ENCODE measurements around the gene NAALADL2. TPM values are rescaled to one million over a fixed set of nuclear protein-coding genes. Genes with fewer than 3 reads are reported as not detected.

NAALADL2 gene
- polyA plus RNA-seq, 3 donors = not detected

DNA sequence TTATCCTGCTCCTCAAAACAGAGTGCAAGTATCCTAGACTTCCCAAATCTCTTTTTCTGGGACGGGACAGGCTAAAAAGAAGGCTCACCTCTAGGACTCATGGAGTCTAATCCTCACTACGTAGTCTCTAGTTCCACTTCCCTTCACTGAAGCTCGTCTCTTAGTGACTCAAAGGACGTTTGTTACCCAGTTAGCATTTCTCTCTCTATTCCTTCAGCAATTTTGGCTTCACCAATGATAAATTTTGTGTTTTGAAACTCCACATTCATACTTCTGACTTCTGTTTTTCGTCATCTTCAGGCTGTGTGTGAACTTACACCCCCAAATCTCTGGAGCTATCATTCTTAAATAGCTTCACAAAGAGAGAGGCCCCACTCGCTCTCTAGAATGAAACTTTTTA is 627.1 kb downstream of the NAALADL2 start:
- Histone ChIP-seq H2AFZ (ENCODE audit: insufficient read depth, low read depth, low read length, poor library complexity, severe bottlenecking) (no peak overlapping the region), H3K4me1 (ENCODE audit: control insufficient read depth in 1 of 2, insufficient read depth in 2 of 2, low read length in 2 of 2) (no peaks in the 10 kb centered on the region), H3K36me3 (replicated peaks in 1 of 2; ENCODE audit: control insufficient read depth in 1 of 2, insufficient read depth in 2 of 2, low read length in 2 of 2) (no peaks in the 10 kb centered on the region), H4K20me1 (ENCODE audit: insufficient read depth, low read length) (no peaks in the 10 kb centered on the region), H3K4me3 (replicated peaks in 1 of 3; ENCODE audit: low read depth in 2 of 3, low read length in 3 of 3) (no peak overlapping the region), H3K4me2 (replicated peaks; ENCODE audit: extremely low read depth, low read length, poor library complexity, severe bottlenecking) (no peak overlapping the region), H3K79me2 (ENCODE audit: insufficient read depth, low read length) (no peaks in the 10 kb centered on the region), H3K27me3 (ENCODE audit: control insufficient read depth in 2 of 2, insufficient read depth in 2 of 2, low read length in 2 of 2) (no peaks in the 10 kb centered on the region), H3K9ac (ENCODE audit: insufficient read depth, low read length, poor library complexity, severe bottlenecking) (no peak overlapping the region), H3K27ac (ENCODE audit: low read depth in 1 of 2, low read length in 2 of 2) (no peak overlapping the region), H3K9me3 (replicated peaks in 1 of 2; ENCODE audit: control insufficient read depth in 1 of 2, insufficient read depth in 1 of 2, low read length in 2 of 2) (no peaks in the 10 kb centered on the region)
- H3K9me3 Mint-ChIP-seq = peaks cover 0 to 9% (median 2%) of the 10 kb centered on the region in 7 donors
- no peaks in the 10 kb centered on the region for H3K4me1 Mint-ChIP-seq
- no peaks in the 10 kb centered on the region for H3K36me3 Mint-ChIP-seq
- TF ChIP-seq CTCF (IDR thresholded peaks at IDR 0.05) = no peak
- intact Hi-C loops (cut with micrococcal nuclease) = no loop called here
- H3K27ac Mint-ChIP-seq = no peak overlapping the region
- DNase-seq = no peak
- no peak overlapping the region for H3K4me3 Mint-ChIP-seq
- WGBS (ENCODE audit: insufficient coverage) = 57% methylated on average over 5 of the region's 6 CpGs
- H3K27me3 Mint-ChIP-seq (ENCODE audit: low read depth in 3 of 3) = no peaks in the 10 kb centered on the region

- TF ChIP-seq CTCF (IDR thresholded peaks at IDR 0.05) = no peak
- Mint-ChIP-seq H3K4me3 (no peak overlapping the region), H3K27ac (no peak overlapping the region), H3K4me1 (no peaks in the 10 kb centered on the region), H3K9me3 (peaks cover 0 to 9% (median 2%) of the 10 kb centered on the region in 7 donors), H3K36me3 (no peaks in the 10 kb centered on the region), H3K27me3 (ENCODE audit: low read depth in 3 of 3) (no peaks in the 10 kb centered on the region)
- Histone ChIP-seq H2AFZ (ENCODE audit: insufficient read depth, low read depth, low read length, poor library complexity, severe bottlenecking) (no peak overlapping the region), H3K27me3 (ENCODE audit: control insufficient read depth in 2 of 2, insufficient read depth in 2 of 2, low read length in 2 of 2) (no peaks in the 10 kb centered on the region), H4K20me1 (ENCODE audit: insufficient read depth, low read length) (no peaks in the 10 kb centered on the region), H3K4me3 (replicated peaks in 1 of 3; ENCODE audit: low read depth in 2 of 3, low read length in 3 of 3) (no peak overlapping the region), H3K4me2 (replicated peaks; ENCODE audit: extremely low read depth, low read length, poor library complexity, severe bottlenecking) (no peak overlapping the region), H3K9me3 (replicated peaks in 1 of 2; ENCODE audit: control insufficient read depth in 1 of 2, insufficient read depth in 1 of 2, low read length in 2 of 2) (no peaks in the 10 kb centered on the region), H3K27ac (ENCODE audit: low read depth in 1 of 2, low read length in 2 of 2) (no peak overlapping the region), H3K79me2 (ENCODE audit: insufficient read depth, low read length) (no peaks in the 10 kb centered on the region), H3K4me1 (ENCODE audit: control insufficient read depth in 1 of 2, insufficient read depth in 2 of 2, low read length in 2 of 2) (no peaks in the 10 kb centered on the region), H3K9ac (ENCODE audit: insufficient read depth, low read length, poor library complexity, severe bottlenecking) (no peak overlapping the region), H3K36me3 (replicated peaks in 1 of 2; ENCODE audit: control insufficient read depth in 1 of 2, insufficient read depth in 2 of 2, low read length in 2 of 2) (no peaks in the 10 kb centered on the region)
- WGBS (ENCODE audit: insufficient coverage) = no CpG with 5 or more reads among the region's 1 CpG
- intact Hi-C loops (cut with micrococcal nuclease) = no loop called here
- DNase-seq = no peak
Measured at GRCh38 chr3:175489406-175489805, 630.3 kb downstream of the NAALADL2 start.

All from CD14-positive monocyte (primary cell).